ENCODE data around the gene CLDN8.

DNA sequence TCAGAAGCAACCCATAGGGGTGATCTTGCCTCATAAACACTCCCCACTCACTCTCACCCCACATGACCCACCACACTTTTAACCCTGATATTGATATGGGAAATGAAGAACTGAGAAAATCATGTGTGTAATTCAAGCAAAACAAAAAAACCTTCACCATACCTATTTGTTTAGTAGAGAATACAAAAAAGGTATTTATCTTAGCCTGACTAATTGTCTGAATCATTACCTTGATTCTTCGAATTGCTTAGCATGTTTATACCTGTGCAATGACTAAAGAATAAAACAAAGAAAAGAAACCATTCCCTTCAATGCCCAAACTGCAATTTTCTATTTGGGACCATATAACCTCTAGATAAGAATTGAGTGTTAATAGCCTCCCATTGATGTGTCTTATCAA lies 51.1 kb downstream of the CLDN8 start:
- TF ChIP-seq, protein P1, sequence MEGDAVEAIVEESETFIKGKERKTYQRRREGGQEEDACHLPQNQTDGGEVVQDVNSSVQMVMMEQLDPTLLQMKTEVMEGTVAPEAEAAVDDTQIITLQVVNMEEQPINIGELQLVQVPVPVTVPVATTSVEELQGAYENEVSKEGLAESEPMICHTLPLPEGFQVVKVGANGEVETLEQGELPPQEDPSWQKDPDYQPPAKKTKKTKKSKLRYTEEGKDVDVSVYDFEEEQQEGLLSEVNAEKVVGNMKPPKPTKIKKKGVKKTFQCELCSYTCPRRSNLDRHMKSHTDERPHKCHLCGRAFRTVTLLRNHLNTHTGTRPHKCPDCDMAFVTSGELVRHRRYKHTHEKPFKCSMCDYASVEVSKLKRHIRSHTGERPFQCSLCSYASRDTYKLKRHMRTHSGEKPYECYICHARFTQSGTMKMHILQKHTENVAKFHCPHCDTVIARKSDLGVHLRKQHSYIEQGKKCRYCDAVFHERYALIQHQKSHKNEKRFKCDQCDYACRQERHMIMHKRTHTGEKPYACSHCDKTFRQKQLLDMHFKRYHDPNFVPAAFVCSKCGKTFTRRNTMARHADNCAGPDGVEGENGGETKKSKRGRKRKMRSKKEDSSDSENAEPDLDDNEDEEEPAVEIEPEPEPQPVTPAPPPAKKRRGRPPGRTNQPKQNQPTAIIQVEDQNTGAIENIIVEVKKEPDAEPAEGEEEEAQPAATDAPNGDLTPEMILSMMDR (IDR thresholded peaks at IDR 0.05; ENCODE audit: low read depth, low read length), result no peak
- TF ChIP-seq POLR2A (IDR thresholded peaks at IDR 0.05; ENCODE audit: extremely low read depth, insufficient read length) (no peak), MYC (IDR thresholded peaks at IDR 0.05; ENCODE audit: low read depth, low read length) (no peak)
- TF ChIP-seq, protein P2, sequence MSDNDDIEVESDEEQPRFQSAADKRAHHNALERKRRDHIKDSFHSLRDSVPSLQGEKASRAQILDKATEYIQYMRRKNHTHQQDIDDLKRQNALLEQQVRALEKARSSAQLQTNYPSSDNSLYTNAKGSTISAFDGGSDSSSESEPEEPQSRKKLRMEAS (IDR thresholded peaks at IDR 0.05; ENCODE audit: low read depth, low read length), result no peak
